ENCODE data around the gene CHST13.
"Not testable (repeated sequence)": the region's sequence is repeated elsewhere in the genome, so short reads cannot be mapped to it uniquely, and the experiment has no call there.

The CHST13 gene

DNA sequence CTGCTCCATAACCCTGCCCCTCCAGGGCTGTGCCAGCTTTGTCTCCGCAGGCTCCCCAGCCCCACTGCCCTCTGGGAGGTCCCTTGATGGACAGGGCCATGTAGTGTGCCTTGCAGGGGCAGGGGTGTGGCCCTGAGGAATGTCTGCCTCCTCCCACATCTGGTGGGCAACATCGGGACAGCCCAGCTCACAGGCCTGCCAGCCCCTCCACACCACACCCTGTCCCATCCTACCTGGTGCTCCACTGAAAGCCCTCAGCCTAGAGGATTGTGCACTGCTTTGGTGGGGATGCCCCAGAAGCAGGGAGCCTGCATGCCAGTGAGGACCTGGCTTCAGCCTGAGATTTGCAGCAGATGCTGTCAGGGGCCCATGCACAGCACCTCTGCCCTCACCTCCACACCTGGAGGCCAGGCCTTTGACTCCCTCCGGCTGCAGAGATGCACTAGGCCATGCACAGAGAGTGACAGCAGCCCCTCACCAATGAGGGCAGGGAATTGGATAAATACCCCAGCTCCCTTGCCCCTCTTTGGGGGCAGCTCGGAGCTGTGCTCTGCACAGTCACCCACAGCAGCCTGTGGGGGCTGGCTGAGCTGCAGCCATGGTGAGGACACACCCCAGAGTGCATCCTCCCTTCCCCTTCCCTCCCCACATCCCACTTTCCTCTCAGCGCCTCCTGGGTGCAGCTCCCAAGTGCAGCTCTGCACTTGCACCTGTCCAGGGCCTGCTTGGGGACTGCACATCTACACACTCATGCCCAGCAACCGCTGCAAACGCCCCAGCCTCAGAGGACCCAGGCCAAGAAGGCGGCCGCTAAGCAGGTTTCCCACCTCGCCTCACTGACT, 32.1 kb downstream of the CHST13 start:
- DNase-seq (ENCODE audit: low spot score), result no peak

DNA sequence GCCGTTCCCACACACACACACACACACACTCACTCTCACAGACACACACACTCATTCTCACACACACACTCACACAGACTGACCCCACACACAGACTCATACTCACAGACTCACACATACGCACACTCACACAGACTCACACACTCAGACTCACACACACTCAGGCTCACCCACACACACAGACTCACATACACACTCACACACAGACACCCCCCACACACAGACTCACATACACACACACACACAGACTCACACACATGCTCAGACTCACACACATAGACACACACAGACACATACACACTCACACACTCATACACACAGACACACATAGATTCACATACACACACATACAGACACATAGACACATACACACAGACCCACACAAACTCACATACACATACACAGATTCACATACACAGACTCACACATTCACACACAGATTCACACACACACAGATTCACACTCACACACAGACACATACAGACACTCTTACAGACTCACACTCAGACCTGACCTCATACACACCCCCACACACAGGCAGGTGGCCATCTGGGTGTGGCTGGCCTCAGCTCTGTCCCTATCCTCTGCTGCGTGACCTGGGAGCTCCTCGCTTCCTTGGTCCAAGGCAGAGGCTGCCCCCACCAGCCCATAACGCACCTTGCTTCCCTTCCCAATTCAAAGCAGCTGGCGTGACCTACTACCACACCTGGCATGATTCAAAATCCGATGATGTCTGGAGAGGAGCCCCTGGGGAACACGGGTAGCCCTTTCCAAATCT, 32.9 kb downstream of the CHST13 start:
- no peak for DNase-seq (ENCODE audit: low spot score)

DNA sequence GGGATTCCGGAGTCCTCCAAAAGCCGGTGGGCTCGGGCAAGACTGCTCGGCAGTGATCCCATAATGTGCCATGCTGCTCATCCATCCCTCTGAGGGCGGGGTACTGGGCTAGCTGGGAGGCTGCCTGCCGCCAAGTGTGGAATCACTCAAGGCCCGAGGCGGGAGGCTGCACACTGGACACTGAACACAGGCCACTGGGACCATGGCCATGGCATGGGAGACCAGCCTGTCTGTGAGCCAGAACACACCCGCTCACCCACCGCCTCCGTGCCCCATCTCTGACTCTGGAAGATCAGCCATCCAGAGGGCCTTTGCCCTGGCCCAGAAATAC, 33.4 kb downstream of the CHST13 start:
- DNase-seq (ENCODE audit: low spot score), result no peak

DNA sequence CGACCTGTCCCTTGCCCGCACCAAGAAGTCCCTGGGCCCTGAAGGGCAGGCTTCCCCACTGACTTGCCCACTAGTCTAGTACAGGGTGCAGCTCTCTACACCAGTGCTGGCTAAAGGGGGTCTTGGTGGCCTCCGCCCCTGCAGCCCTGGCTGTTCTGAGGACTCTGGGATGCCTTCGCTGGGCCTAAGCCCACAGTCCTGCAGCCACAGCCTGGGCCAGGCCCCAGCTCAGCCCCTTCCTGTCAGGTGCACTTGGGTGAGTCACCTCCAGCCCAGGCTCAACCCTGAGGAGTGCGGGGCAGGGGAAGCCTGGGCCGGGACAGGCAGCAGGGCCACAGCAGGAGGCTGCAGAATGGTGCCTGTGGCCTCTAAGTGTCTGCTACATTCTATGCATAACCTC, 33.8 kb downstream of the CHST13 start:
- no peak for DNase-seq (ENCODE audit: low spot score)

DNA sequence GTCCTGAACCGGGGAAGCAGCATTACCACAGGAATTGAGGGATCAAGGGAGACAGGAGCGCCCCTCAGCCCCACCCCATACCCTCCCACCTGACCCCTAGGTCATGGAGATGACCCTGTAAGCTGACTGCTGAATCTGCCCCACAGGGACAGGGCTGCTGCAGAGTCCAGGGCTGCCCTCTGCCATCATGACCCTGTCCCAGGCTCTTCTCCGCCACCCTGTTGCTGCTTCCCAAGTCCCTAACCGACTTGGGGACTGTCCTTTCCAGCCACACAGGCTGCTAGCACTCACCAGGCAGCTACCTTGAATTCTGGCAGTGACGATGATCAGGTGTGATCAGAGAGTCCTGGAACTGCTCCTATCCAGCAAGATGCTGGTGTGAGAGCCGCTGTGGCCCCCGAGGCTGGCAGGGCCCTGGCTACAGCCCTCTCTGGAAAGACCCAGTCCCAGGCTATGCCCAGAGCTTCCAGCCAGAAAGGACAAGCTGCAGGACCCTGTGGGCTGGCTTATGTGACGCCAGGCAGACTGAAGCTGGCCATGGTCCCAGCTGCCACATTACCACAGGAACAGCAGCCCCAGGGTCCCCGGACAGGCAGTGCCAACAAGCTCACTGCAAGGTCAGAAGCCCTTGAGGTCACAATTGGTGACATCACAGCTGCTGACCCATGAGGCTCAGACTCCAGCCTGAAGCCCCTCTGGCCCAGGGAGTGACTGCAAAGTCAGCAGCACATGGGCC, 34.5 kb downstream of the CHST13 start, which contains the start of gene C3orf22:
Gene C3orf22, minus strand, starts transcription at position 597 of the 736 bp plus-strand sequence. CDS start 5,542 bp downstream, outside the sequence.
- DNase-seq (ENCODE audit: low spot score), result no peak

DNA sequence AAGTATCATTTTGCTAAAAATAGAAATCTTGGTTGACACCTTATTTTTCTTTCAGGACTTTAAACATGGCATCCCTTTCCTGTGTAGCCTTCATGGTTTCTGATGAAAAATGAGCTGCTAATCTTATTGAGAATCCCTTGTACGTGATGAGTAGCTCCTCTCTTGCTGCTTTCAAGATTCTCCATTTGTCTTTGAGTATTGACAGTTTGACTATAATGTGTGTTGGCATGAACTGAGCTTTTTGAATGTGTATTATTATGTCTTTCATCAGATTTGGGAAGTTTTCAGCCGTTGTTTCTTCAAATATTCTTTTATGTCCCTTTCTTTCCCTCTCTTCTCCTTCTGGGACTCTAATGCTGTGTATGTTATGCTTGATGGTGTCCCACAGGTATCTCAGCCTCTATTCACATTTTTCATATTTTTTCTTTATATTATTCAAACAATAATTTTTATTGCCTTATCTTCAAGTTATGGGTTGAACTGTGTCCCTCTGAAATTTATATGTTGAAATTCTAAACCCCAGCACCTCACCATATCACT, 38.9 kb downstream of the CHST13 start:
- no peak for DNase-seq (ENCODE audit: low spot score)

DNA sequence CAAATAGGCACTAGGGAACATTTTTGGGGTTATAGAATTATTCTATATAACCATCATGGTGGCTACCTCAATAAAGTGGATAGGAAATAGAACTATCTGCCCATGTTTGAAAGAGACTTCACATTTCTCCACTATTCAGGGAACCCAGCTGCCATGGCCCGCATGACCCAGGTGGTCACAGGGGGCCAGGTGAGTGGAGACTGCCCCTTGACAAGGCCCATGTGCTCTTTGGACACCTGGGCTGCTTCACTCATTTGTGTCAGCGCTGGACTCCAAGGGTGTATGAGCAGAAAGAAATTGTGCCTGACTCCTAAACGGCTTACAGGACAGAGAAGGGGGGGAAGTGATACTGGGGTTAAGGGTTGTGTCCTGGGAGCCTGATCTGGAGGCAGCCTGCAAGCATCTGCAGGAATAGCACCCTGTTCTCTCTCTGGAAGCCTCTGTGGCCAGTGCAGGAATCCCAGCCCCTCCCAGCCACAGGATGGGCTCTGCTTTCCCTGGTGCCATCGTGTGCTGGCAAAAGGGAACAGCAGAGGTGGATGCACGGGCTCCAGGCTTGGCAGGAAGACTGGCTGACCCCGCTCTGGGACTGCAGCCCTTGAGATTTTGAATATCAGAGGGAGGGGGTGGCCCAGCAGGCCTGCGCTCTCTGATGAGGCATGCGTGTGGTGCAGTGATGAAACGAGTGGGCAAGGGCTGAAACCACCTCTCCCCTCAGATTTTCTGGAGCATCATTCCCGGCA, 43.9 kb downstream of the CHST13 start:
- DNase-seq (ENCODE audit: low spot score), result peak; percentile 24

DNA sequence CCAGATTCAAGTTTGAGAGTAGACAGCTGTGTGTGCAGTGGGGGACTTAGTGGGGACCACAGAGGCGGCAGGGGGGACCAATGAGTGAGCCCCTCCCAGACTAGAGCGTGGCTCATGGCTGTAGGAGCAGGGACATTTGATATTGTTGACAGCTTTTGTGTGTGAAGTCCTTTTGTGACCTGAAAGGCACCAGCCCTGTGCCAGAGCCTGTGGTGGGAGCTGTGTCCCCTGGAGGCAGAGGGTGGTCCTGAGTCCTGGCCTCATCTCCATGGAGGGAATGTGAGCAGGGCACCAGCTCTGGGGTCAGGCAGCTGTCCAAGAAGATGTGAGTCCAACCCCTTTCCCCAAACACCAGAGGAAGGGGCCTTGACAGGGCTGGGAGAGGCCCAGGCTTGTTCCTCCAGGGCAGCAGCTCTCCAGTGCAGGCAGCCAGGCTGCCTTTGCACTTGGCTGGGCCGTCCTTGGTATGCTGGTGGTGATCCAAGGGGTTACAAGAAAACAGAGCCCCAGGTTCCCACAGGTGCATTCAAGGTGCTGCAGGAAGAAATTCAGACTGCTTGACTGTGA, 44.9 kb downstream of the CHST13 start:
- no peak for DNase-seq (ENCODE audit: low spot score)

DNA sequence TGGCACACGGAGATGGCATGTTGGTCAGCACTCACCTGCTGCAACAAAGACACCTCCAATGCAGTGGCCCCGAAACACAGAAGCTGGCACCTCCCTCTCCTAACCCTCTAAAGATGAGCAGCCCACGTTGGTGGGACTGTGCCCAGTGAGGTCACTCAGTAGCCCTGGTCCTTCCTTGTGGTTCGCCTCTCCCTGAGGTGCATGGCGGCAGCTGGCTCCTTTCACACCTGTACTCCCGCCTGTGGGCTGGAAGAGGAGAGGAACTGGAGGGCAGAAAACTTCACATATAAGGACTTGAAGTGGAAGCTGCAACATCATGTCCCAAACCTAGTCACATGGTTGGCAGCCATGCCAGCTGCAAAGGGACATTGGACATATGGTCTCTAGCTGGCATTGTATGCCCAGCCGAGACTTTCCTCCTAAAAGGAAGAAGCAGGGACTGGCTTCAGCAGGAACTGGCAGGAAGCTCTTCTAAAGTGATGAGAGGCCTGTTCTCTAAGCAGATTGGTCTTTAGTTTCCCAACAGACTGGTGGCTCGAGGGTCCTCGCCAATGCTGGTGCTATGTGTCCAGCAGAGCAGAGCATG, 45.5 kb downstream of the CHST13 start:
- DNase-seq (ENCODE audit: low spot score), result no peak

DNA sequence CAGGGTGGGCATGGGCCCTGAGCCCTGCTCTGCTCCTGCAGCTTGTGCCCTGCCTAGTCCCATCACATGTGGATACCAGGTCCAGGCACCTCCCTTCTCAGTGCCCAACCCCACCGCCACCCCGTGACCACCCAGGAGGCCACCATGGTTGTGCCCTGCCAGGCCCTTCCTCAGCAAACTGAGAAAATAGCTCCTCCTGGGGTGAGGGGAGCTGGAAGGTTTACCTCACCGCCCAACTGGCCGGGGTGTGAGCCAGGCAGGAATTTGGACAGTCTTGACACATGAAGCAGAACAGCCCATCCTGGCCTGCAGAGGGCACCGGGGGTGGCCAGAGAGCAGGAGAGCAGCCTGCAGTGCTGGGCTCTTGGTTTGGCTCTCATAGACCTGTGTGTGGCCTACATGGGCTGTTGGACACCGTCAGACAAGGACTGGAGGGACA, 46.2 kb downstream of the CHST13 start:
- DNase-seq (ENCODE audit: low spot score), result no peak

DNA sequence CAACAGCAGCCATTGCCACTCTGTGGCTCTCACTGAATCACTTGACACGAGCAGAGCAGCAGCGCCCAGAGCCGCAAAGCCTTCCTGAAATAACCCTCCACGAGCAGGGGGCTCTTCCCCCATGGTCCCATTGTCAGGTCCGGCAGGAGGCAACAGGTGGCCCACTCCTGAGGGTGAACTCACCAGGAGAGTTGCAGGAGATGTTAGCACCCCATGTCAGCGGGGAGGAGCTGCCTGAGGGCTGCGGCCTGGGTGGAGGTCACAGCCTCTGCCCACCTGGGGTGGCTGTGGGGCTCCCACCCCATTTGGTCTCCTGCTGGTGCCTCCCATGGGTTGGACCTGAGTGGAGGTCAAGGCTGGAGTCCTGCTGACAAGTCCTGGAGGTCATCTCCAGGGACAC, 47.1 kb downstream of the CHST13 start:
- no peak for DNase-seq (ENCODE audit: low spot score)

DNA sequence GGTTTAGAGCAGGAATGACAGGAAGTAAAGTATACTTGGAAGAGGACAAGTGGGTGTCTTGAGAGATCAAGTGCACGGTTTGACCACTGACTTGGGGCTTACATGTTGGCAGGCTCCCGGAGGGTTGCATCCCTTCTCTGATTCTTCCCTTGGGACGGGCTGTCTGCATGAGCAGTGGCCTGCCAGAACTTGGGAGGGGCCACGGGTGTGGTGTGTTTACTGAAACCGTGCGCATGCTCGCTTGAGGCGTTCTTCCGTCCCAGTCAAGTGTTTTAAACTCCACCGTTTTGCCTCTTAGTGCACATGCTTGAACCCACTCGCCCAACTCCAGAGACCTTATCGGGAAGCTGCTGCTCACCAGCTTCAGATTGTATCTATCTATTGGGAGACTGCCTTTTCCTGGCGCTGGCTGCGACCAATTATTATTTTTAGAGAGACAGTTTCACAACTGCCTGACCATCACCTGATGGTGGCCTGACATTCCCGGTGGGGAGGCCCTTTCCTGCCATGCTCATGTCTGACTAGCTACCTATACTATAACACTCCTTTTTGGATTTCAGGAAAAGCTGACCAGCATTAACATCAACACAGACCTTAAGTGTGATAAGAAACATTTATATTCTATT, 49.6 kb downstream of the CHST13 start:
- no peak for DNase-seq (ENCODE audit: low spot score)

DNA sequence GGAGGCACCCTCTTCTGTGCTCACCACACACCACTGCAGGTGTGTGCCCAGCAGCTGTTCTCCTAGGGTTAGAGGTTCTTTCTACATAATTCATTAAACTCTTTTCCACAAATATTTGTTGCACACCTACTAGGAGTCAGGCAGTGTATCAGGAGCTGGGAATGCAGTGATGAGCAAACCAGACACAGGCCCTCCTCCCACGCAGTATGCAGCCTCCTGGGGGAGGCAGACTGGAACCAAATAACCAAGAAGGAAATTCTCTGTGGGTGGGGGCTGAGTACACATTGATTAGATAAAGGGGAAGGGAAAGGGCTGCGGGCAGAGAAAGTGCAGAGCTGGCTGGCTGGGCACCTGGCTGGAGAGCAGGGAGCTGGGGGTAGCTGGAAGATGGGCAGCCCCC, 53.3 kb downstream of the CHST13 start:
- no peak for DNase-seq (ENCODE audit: low spot score)

DNA sequence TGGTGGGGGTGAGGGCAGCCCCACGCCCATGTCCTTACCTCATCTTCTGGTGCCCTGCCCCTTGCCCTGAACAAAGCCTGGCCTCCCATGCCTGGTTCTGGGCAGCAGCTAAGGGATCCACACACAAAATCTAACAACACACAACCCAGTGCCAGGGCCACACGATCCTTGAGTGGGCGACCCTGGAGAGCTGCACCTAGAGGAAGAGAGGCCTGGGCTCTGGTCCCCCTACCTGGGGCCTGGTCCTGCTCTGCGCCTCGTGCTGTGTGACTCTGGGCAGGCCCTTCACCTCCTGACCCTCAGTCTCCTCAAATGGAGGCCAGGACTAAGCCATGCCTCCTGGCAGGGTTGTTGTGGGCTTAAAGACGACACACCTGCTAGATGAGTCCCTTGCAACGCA, 54.7 kb downstream of the CHST13 start:
- DNase-seq (ENCODE audit: low spot score), result no peak

DNA sequence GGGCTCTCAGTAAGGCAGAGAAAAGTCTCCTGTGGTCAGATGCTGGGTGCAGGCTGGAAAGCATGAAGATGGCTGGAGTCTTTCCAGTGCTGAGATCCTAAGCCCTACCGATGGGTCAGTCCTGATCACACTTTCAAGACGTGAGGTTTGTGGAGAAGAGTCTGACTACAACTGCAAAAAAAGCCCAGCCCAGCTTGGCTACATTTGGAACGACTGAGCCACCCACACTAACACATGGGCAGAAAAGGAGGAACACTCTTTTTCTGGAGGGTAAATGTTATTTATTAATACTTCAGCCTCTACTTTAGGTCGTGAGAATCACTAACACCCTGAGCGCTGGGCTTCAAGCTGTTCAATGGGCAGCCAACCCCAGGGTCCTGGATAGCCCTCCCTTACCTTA, 56.8 kb downstream of the CHST13 start:
- no peak for DNase-seq (ENCODE audit: low spot score)

DNA sequence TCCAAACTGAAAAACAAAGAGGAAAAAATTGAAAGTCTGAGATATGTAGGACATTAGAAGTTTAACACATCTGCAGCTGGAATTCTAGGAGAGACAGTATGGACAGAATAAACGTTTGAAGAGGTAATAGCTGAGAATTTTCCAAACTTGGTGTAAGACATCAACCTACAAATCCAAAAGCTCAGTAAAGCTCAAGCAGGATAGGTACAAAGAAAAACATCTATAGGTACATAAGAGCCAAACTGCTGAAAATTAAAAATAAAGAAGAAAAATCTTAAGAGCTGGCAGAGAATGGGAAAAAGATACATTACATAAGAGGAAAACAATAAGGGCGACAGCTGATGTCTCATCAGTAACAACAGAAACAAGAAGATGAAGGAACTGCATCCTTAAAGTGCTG, 57.6 kb downstream of the CHST13 start:
- no peak for DNase-seq (ENCODE audit: low spot score)

DNA sequence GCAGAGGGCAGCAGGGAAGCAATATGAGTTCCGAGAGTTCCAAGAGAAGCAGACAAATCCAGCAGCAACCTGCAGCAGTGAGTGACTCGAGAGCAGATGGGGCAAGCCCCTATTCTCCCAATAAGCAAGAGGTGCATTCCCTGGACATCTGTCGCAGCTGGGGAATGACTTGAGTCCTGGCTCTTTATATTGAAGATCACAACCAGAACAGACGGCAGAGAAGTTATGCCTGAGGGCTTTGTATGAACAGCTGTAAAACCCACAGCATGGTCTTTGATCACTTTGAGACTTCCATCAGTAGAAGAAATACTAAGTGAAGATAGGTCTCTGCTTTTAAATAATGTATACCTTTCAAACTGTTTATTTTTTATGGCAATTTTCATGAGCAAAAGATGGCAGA, 58.4 kb downstream of the CHST13 start:
- no peak for DNase-seq (ENCODE audit: low spot score)

DNA sequence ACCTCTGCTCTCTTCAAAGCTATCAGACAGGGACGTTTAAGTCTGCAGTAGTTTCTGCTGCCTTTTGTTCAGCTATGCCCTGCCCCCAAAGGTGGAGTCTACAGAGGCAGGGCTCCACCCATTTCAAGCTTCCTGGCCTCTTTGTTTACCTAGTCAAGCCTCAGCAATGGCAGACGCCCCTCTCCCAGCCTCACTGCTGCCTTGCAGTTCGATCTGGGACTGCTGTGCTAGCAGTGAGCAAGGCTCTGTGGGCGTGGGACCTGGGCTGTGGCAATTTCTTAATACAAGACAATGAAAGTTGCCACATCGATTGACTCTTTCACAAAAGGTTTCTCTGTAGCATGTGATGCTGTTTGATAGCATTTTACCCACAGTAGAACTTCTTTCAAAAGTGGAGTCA, 67.6 kb downstream of the CHST13 start:
- not testable (repeated sequence) for DNase-seq (ENCODE audit: low spot score)

Data from kidney tubule cell (primary cell).